Esophagus muscularis mucosa (tissue), 4 donors: ENCODE data around the gene PTPRE. TPM values are rescaled to one million over a fixed set of nuclear protein-coding genes. Genes with fewer than 3 reads are reported as not detected.

Source experiments
- DNase-seq: peaks from one replicate; pipeline ENCODE4 v3.0.0-alpha.2; 2017; ENCODE audit errors: extremely low spot score
- H3K27ac ChIP-seq, 4 donors: fragments of 200-600 bp; sonication (generic); replicated peaks in 1 of 4; 1 replicate in 3 of 4; 2 replicates in 1 of 4; pipeline ENCODE4 v1.5.1; 2016 to 2019; ENCODE audit warnings: mild to moderate bottlenecking in 1 of 4
- H3K27me3 ChIP-seq, 4 donors: fragments of 200-600 bp; sonication (generic); one replicate each; pipeline versions ENCODE4 v1.5.1 to v1.6.0; 2016 to 2019
- H3K36me3 ChIP-seq, 4 donors: fragments of 200-600 bp; sonication (generic); one replicate each; pipeline ENCODE4 v1.5.1; 2016 to 2019
- H3K4me1 ChIP-seq, 4 donors: fragments of 200-600 bp; sonication (generic); one replicate each; pipeline ENCODE4 v1.5.1; 2016 to 2019
- H3K4me3 ChIP-seq, 4 donors: fragments of 200-600 bp; sonication (generic); 1 replicate in 2 of 4; 2 replicates in 2 of 4; pipeline ENCODE4 v1.5.1; 2016 to 2019; ENCODE audit warnings: mild to moderate bottlenecking in 4 of 4, moderate library complexity in 1 of 4
- H3K9me3 ChIP-seq, 4 donors: fragments of 200-600 bp; sonication (generic); 1 replicate in 3 of 4; 2 replicates in 1 of 4; pipeline ENCODE4 v1.5.1; 2016 to 2019
- EP300 ChIP-seq: sonication (generic); formaldehyde crosslinking; IDR thresholded peaks from one replicate; pipeline ENCODE4 v1.6.1; 2017; ENCODE audit warnings: antibody characterized with exemption
- POLR2A ChIP-seq: fragments of 450-650 bp; IDR thresholded peaks from one replicate; pipeline ENCODE4 v1.6.1; 2017; ENCODE audit warnings: antibody characterized with exemption, moderate library complexity, mild to moderate bottlenecking, low read depth
- POLR2AphosphoS5 ChIP-seq, 2 donors: sonication (generic); formaldehyde crosslinking; IDR thresholded peaks; one replicate each; pipeline ENCODE4 v1.6.1; 2017; ENCODE audit warnings: antibody characterized with exemption in 2 of 2
- WGBS: methylation state at CpG from one replicate; pipeline ENCODE4 v1.1.5; 2018; 5-methylcytosine and 5-hydroxymethylcytosine counted together
- intact Hi-C: fragments of 100-400 bp; cut with DNase I; formaldehyde crosslinking; loops from one replicate; pipeline ENCODE4 v1.15.1; 2023
- total RNA-seq, 4 donors: library from RNA; depleted of rRNA; stranded (reverse); fragments of >200 nt; gene quantifications; one replicate each; pipeline versions ENCODE4 v1.1.0 to v1.2.1, GENCODE V29; 2016
- TF ChIP-seq, protein P1 (sequence below), 3 experiments: fragments of 200-600 bp in 2 of 3; fragments of 450-650 bp in 1 of 3; sonication (generic) in 2 of 3; IDR thresholded peaks; one replicate each; pipeline ENCODE4 v1.5.1; 2017 to 2019; ENCODE audit warnings: antibody characterized with exemption in 3 of 3, mild to moderate bottlenecking in 2 of 3, moderate library complexity in 1 of 3

Gene PTPRE
- total RNA-seq, 4 donors from 2014 or later, result 8.7 to 22.4 (median 13.3) TPM

GRCh38 chr10:128040096-128040495 is 133.2 kb downstream of the PTPRE start:
- TF ChIP-seq, protein P1, sequence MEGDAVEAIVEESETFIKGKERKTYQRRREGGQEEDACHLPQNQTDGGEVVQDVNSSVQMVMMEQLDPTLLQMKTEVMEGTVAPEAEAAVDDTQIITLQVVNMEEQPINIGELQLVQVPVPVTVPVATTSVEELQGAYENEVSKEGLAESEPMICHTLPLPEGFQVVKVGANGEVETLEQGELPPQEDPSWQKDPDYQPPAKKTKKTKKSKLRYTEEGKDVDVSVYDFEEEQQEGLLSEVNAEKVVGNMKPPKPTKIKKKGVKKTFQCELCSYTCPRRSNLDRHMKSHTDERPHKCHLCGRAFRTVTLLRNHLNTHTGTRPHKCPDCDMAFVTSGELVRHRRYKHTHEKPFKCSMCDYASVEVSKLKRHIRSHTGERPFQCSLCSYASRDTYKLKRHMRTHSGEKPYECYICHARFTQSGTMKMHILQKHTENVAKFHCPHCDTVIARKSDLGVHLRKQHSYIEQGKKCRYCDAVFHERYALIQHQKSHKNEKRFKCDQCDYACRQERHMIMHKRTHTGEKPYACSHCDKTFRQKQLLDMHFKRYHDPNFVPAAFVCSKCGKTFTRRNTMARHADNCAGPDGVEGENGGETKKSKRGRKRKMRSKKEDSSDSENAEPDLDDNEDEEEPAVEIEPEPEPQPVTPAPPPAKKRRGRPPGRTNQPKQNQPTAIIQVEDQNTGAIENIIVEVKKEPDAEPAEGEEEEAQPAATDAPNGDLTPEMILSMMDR (IDR thresholded peaks at IDR 0.05), result no peak
- TF ChIP-seq POLR2AphosphoS5 (IDR thresholded peaks at IDR 0.05) (no peak), POLR2A (no peak), EP300 (no peak)
- H3K27ac ChIP-seq, result no peak overlapping the region
- H3K27me3 ChIP-seq, result peaks cover 0 to 8% (median 0%) of the 10 kb centered on the region in 4 donors
- H3K4me3 ChIP-seq, result no peak overlapping the region
- intact Hi-C loops, result no loop called here
- H3K36me3 ChIP-seq, result no peaks in the 10 kb centered on the region
- peaks cover 0 to 6% (median 2%) of the 10 kb centered on the region in 4 donors for H3K4me1 ChIP-seq
- 86% methylated on average over 8 of the region's 8 CpGs for WGBS
- no peaks in the 10 kb centered on the region for H3K9me3 ChIP-seq
- DNase-seq, result no peak

GRCh38 chr10:128040681-128041080 is 133.8 kb downstream of the PTPRE start:
- peaks cover 0 to 6% (median 2%) of the 10 kb centered on the region in 4 donors for H3K4me1 ChIP-seq
- intact Hi-C loops, result no loop called here
- 91% methylated on average over 8 of the region's 8 CpGs for WGBS
- no peak overlapping the region for H3K27ac ChIP-seq
- TF ChIP-seq, protein P1 (IDR thresholded peaks at IDR 0.05), result no peak
- TF ChIP-seq EP300 (no peak), POLR2A (no peak), POLR2AphosphoS5 (IDR thresholded peaks at IDR 0.05) (no peak)
- DNase-seq, result no peak
- no peak overlapping the region for H3K4me3 ChIP-seq
- no peaks in the 10 kb centered on the region for H3K9me3 ChIP-seq
- H3K27me3 ChIP-seq, result peaks cover 0 to 8% (median 0%) of the 10 kb centered on the region in 4 donors
- no peaks in the 10 kb centered on the region for H3K36me3 ChIP-seq

DNA sequence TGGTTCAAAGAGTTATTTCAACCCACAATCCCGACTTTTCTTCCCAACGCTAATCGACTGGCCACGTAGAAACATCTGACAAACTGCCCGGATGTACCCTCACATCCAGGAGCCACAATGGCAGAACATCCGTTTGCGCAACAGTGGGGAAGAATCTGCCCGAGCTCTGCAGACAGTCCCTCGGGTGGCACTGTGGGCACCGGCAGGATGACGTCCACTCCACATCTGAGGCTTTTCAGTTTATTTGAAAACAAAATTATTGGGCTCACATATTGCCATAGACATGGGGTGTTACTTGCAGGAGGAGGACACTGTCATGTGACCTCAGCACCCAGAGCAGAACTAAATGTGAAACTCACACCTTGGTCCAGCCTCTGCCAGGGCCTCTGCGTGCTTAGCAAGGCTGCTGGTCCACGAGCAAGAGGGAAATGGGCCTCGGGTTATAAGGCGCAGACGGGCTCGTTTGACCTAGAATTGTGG is 135.3 kb downstream of the PTPRE start:
- no peak for DNase-seq
- WGBS, result 93% methylated on average over 17 of the region's 17 CpGs

GRCh38 chr10:128043259-128044045 is 136.5 kb downstream of the PTPRE start:
- no peak overlapping the region for H3K27ac ChIP-seq
- H3K27me3 ChIP-seq, result peaks cover 0 to 8% (median 0%) of the 10 kb centered on the region in 4 donors
- no peak overlapping the region for H3K4me3 ChIP-seq
- TF ChIP-seq, protein P1 (IDR thresholded peaks at IDR 0.05), result no peak
- TF ChIP-seq EP300 (no peak), POLR2A (no peak), POLR2AphosphoS5 (IDR thresholded peaks at IDR 0.05) (no peak)
- no peak for DNase-seq
- intact Hi-C loops, result no loop called here
- 73% methylated on average over 18 of the region's 18 CpGs for WGBS
- no peaks in the 10 kb centered on the region for H3K9me3 ChIP-seq
- H3K36me3 ChIP-seq, result no peaks in the 10 kb centered on the region
- H3K4me1 ChIP-seq, result peaks cover 15 to 23% (median 20%) of the 10 kb centered on the region in 4 donors

More for the DNA sequence above, 135.3 kb downstream of the PTPRE start:
- intact Hi-C loops, result no loop called here
- Histone ChIP-seq H3K27ac (no peak overlapping the region), H3K27me3 (peaks cover 0 to 8% (median 0%) of the 10 kb centered on the region in 4 donors), H3K36me3 (no peaks in the 10 kb centered on the region), H3K4me3 (no peak overlapping the region), H3K4me1 (peaks cover 5 to 14% (median 10%) of the 10 kb centered on the region in 4 donors), H3K9me3 (no peaks in the 10 kb centered on the region)
- TF ChIP-seq EP300, result no peak
- TF ChIP-seq, protein P1 (IDR thresholded peaks at IDR 0.05), result no peak
- no peak for TF ChIP-seq POLR2AphosphoS5 (IDR thresholded peaks at IDR 0.05)
- TF ChIP-seq POLR2A, result no peak
